Body of pancreas (tissue), 4 donors: ENCODE results near the gene CTTNBP2. TPM values are rescaled to one million over a fixed set of nuclear protein-coding genes. Genes with fewer than 3 reads are reported as not detected.

Experiments used
- ATAC-seq: fragments of 150-250 bp; one replicate; pipeline ENCODE4 v1.9.1; 2016
- DNase-seq, 4 donors: peaks; one replicate each; pipeline ENCODE4 v3.0.0-alpha.2; 2019
- H3K27ac ChIP-seq, 4 donors: fragments of 200-600 bp; sonication (generic); 1 replicate in 3 of 4; 2 replicates in 1 of 4; pipeline versions ENCODE4 v1.5.1 to v1.6.1; 2016 to 2019; ENCODE audit warnings: mild to moderate bottlenecking in 1 of 4, mixed read lengths in 1 of 4, moderate library complexity in 1 of 4
- H3K27me3 ChIP-seq, 2 donors: fragments of 200-600 bp; sonication (generic); one replicate each; pipeline ENCODE4 v1.6.0; 2016; ENCODE audit warnings: mild to moderate bottlenecking in 1 of 2
- H3K36me3 ChIP-seq, 2 donors: fragments of 200-600 bp; sonication (generic); replicated peaks in 1 of 2; 2 replicates each; pipeline ENCODE4 v1.5.1; 2016; ENCODE audit warnings: low read depth in 2 of 2; ENCODE audit not compliant: insufficient read depth in 1 of 2
- H3K4me1 ChIP-seq: fragments of 200-600 bp; sonication (generic); one replicate; pipeline ENCODE4 v1.6.0; 2016
- H3K4me3 ChIP-seq, 2 donors: fragments of 200-600 bp; sonication (generic); 1 replicate in 1 of 2; 2 replicates in 1 of 2; pipeline ENCODE4 v1.5.1; 2016 to 2019
- H3K9me3 ChIP-seq, 3 donors: fragments of 200-600 bp; sonication (generic); 1 replicate in 2 of 3; 2 replicates in 1 of 3; pipeline ENCODE4 v1.5.1; 2016
- CTCF ChIP-seq, 7 experiments: fragments of 450-650 bp in 4 of 7; fragments of 200-600 bp in 3 of 7; sonication (generic) in 3 of 7; IDR thresholded peaks; one replicate each; pipeline ENCODE4 v1.5.1; 2016 to 2019; ENCODE audit warnings: antibody characterized with exemption in 7 of 7
- POLR2A ChIP-seq, 3 donors: fragments of 450-650 bp; IDR thresholded peaks; one replicate each; pipeline ENCODE4 v1.6.1; 2016; ENCODE audit warnings: antibody characterized with exemption in 3 of 3, mild to moderate bottlenecking in 2 of 3
- WGBS, 2 donors: methylation state at CpG; one replicate each; pipeline ENCODE4 v1.1.5; 2017; 5-methylcytosine and 5-hydroxymethylcytosine counted together
- intact Hi-C: fragments of 100-400 bp; cut with DNase I; formaldehyde crosslinking; loops from one replicate; pipeline ENCODE4 v1.15.1; 2023
- total RNA-seq, 2 donors: library from RNA; depleted of rRNA; stranded (reverse); fragments of >200 nt; gene quantifications; one replicate each; pipeline ENCODE4 v1.1.0, GENCODE V29; 2016

Gene CTTNBP2
- total RNA-seq, 2 donors from 2014 or later: 18.5 to 25.7 TPM

DNA sequence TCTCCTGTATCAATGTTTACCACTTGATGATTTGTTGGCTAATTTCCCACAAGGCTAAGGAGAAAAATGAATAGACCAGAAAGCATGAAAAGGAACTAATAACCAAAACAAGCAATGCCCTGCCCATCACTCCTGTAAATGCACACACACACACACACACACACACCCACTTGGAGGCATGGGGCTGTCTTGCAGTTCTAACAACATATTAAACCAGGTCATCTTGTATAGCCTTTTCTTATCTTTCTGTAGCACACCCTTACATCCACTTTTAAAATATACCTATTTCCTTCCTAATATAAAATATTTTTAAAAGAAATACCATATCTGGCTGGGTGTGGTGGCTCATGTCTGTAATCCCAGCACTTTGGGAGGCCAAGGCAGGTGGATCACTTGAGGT lies 105.3 kb downstream of the CTTNBP2 start:
- H3K4me1 ChIP-seq: no peaks in the 10 kb centered on the region
- no peak overlapping the region for H3K27ac ChIP-seq
- no peak for ATAC-seq
- no peak for DNase-seq
- H3K4me3 ChIP-seq: no peak overlapping the region
- no peaks in the 10 kb centered on the region for H3K36me3 ChIP-seq
- no peak for TF ChIP-seq POLR2A (IDR thresholded peaks at IDR 0.05)
- no peak for TF ChIP-seq CTCF (IDR thresholded peaks at IDR 0.05)
- H3K27me3 ChIP-seq: no peaks in the 10 kb centered on the region
- no peaks in the 10 kb centered on the region for H3K9me3 ChIP-seq
- intact Hi-C loops: no loop called here

DNA sequence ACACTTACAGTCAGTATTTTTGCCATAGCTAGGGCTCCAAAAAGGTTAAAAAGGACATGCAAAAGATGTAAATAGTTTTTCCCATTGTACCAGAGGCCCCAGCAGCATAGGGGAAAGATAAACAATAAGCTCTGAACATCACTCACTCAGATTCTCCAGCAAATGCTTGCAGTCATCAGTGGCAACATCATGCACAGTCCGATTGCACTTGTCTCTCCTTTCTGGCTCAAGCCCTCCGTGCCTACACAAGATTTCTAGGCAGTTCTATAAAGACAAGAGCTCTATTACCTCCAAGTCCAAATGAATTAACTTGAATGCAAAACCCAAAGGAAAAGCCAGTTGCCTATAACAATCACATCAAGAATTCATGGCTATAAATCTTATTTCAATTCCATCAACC lies 106.3 kb downstream of the CTTNBP2 start:
- Histone ChIP-seq H3K9me3 (no peaks in the 10 kb centered on the region), H3K4me3 (no peak overlapping the region), H3K36me3 (no peaks in the 10 kb centered on the region), H3K4me1 (no peaks in the 10 kb centered on the region), H3K27me3 (no peaks in the 10 kb centered on the region), H3K27ac (no peak overlapping the region)
- DNase-seq (no peak), ATAC-seq (no peak)
- intact Hi-C loops: no loop called here
- no peak for TF ChIP-seq CTCF (IDR thresholded peaks at IDR 0.05)
- no peak for TF ChIP-seq POLR2A (IDR thresholded peaks at IDR 0.05)
- 70 to 85% methylated on average over 2 of the region's 2 CpGs for WGBS, 2 donors

DNA sequence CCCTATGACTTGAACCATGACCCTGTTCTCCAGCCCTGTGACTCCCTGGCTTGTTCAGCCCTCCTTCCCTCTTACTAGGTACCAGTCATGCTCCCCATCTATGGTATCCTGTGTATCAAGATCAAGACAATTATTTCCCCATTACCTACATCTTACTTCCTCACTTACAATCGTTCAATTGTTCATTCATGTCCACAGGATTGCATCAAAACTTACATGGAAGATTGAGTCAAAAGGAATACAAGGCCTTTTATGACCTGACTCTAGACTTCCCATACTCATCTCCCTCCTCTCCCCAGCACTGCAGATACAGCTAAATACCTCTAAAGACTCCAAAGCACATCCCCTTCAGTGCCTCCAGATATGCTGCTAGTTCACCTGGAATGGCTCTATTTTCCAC lies 109.2 kb downstream of the CTTNBP2 start:
- intact Hi-C loops: no loop called here
- ATAC-seq (no peak), DNase-seq (no peak)
- H3K4me3 ChIP-seq: no peak overlapping the region
- 48 to 53% methylated on average over 1 of the region's 1 CpG for WGBS, 2 donors
- H3K27me3 ChIP-seq: no peaks in the 10 kb centered on the region
- TF ChIP-seq POLR2A (IDR thresholded peaks at IDR 0.05): no peak
- no peak for TF ChIP-seq CTCF (IDR thresholded peaks at IDR 0.05)
- no peaks in the 10 kb centered on the region for H3K36me3 ChIP-seq
- no peak overlapping the region for H3K27ac ChIP-seq
- no peaks in the 10 kb centered on the region for H3K9me3 ChIP-seq
- H3K4me1 ChIP-seq: no peaks in the 10 kb centered on the region

GRCh38 chr7:117762055-117762454 lies 111.2 kb downstream of the CTTNBP2 start:
- 75 to 79% methylated on average over 3 of the region's 3 CpGs for WGBS, 2 donors
- Histone ChIP-seq H3K27me3 (no peaks in the 10 kb centered on the region), H3K36me3 (no peaks in the 10 kb centered on the region), H3K9me3 (no peaks in the 10 kb centered on the region), H3K4me1 (no peaks in the 10 kb centered on the region), H3K27ac (no peak overlapping the region), H3K4me3 (no peak overlapping the region)
- no peak for TF ChIP-seq POLR2A (IDR thresholded peaks at IDR 0.05)
- no peak for TF ChIP-seq CTCF (IDR thresholded peaks at IDR 0.05)
- ATAC-seq (no peak), DNase-seq (no peak)
- intact Hi-C loops: no loop called here

DNA sequence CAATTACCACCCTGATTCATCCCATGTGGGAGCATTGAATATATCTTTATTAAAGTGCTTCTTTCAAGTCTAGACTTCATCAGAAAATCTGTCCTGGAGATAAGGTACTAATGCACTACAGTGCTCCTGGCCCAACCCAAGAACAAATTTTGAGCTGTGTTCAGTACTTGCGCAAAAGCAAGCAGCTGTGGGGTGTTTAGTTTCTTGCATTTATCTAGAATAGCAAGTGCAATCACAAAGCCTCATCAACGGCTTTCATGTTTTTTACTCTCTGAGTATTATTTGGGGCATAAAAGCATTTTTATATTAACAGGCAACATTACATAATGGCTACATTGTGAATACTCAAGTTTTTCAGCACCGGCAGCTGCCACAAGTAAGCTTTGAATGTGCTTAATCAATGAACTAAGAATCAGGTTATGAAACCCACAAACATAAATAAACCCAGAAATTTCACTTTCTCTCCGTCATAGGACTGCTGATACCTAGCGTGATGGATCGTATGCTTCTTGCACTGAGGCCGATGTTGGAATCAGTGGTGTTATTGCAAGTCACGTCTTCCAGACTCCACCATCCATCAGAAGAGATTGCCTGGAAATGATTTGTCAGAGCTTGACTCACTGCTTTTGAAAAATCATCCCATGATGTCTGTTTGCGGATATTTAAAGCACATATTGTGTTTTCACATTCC lies 113.1 kb downstream of the CTTNBP2 start:
- Histone ChIP-seq H3K36me3 (no peaks in the 10 kb centered on the region), H3K27ac (no peak overlapping the region), H3K27me3 (no peaks in the 10 kb centered on the region), H3K4me3 (no peak overlapping the region), H3K9me3 (no peaks in the 10 kb centered on the region), H3K4me1 (peaks cover 4% of the 10 kb centered on the region)
- DNase-seq (no peak), ATAC-seq (no peak)
- 88 to 90% methylated on average over 9 of the region's 9 CpGs for WGBS, 2 donors
- TF ChIP-seq CTCF (IDR thresholded peaks at IDR 0.05) (no peak), POLR2A (IDR thresholded peaks at IDR 0.05) (no peak)
- intact Hi-C loops: no loop called here
